ENCODE data around the gene MAPK1IP1L.

GRCh38 chr14:55057919-55058318 is 6.5 kb downstream of the MAPK1IP1L start:
- TF ChIP-seq CTCF (IDR thresholded peaks at IDR 0.05) (no peak), POLR2A (IDR thresholded peaks at IDR 0.05) (no peak), EP300 (IDR thresholded peaks at IDR 0.05) (no peak)
